Measurements from ENCODE around the gene MED13L.

Gene MED13L

GRCh38 chr12:115910057-115910456 is 367.4 kb downstream of the MED13L start:
- DNase-seq (ENCODE audit: low read depth in 2 of 2) = no peak
